GM12878 (cell line): ENCODE results near the gene CHRNG. TPM values are rescaled to one million over a fixed set of nuclear protein-coding genes. Genes with fewer than 3 reads are reported as not detected.

Experiments used
- ATAC-seq: fragments of 200-7000 bp; cut with Tn5 transposase; 3 replicates; pipeline ENCODE4 v1.9.1; 2020; ENCODE audit warnings: mild to moderate bottlenecking, moderate library complexity
- BruUV-seq: library from RNA; stranded (reverse); fragments of 400-500 nt; replicated peaks from 2 replicates; lab custom pipeline; 2021; lab: Mats Ljungman, UMichigan
- CTCF ChIA-PET: fragments of 300-600 bp; sonication (Branson Sonifier 250); formaldehyde crosslinking; extraction: SDS; loops from one replicate; lab custom pipeline; 2021; ENCODE audit warnings: inconsistent platforms; lab: Yijun Ruan, JAX
- POLR2A ChIA-PET: fragments of 350-600 bp; formaldehyde crosslinking; extraction: SDS; loops from one replicate; lab custom pipeline; 2021; ENCODE audit warnings: inconsistent platforms; lab: Charles Lee
- RAD21 ChIA-PET: fragments of 300-600 bp; sonication (Branson Sonifier 250); formaldehyde crosslinking; loops from one replicate; lab custom pipeline; 2023; ENCODE audit warnings: antibody characterized with exemption; ENCODE audit not compliant: unreplicated experiment; lab: Charles Lee
- SMC1A ChIA-PET: fragments of 300-600 bp; sonication (Branson Sonifier 250); formaldehyde crosslinking; loops from one replicate; lab custom pipeline; 2023; ENCODE audit not compliant: unreplicated experiment, uncharacterized antibody; lab: Charles Lee
- DNase-seq: peaks from one replicate; pipeline ENCODE4 v3.0.0-alpha.2; 2011; ENCODE audit warnings: low read depth, low spot score
- FAIRE-seq: peaks from 3 replicates; lab custom pipeline; 2011; peaks lifted over from hg19 to GRCh38; lab: Jason Lieb, UNC
- H2AFZ ChIP-seq: 2 replicates; pipeline ENCODE4 v1.6.0; 2011; ENCODE audit warnings: low read depth, low read length, control low read depth; ENCODE audit not compliant: control insufficient read depth
- H3K27ac ChIP-seq: 2 replicates; pipeline ENCODE4 v1.5.1; 2011; ENCODE audit warnings: control low read depth; ENCODE audit not compliant: control insufficient read depth, insufficient read depth
- H3K27me3 ChIP-seq, 2 experiments: replicated peaks in 1 of 2; 2 replicates each; pipeline versions ENCODE4 v1.6.0 to v1.6.1; 2011; ENCODE audit warnings: low read length in 1 of 2; ENCODE audit not compliant: control insufficient read depth in 2 of 2, insufficient read depth in 2 of 2
- H3K36me3 ChIP-seq, 2 experiments: 2 replicates each; pipeline ENCODE4 v1.5.1; 2011; ENCODE audit warnings: low read length in 1 of 2; ENCODE audit not compliant: control insufficient read depth in 2 of 2, insufficient read depth in 2 of 2
- H3K4me1 ChIP-seq: 2 replicates; pipeline ENCODE4 v1.6.1; 2011; ENCODE audit warnings: mild to moderate bottlenecking, low read length, moderate library complexity, mixed read lengths; ENCODE audit not compliant: control insufficient read depth, insufficient read depth
- H3K4me2 ChIP-seq: 2 replicates; pipeline ENCODE4 v1.6.0; 2011; ENCODE audit warnings: control low read depth; ENCODE audit not compliant: control insufficient read depth, insufficient read depth
- H3K4me3 ChIP-seq: fragments of 200-600 bp; sonication (generic); 2 replicates; pipeline ENCODE4 v1.5.1; 2016
- H3K79me2 ChIP-seq: 2 replicates; pipeline ENCODE4 v1.6.0; 2011; ENCODE audit warnings: low read length; ENCODE audit not compliant: control insufficient read depth, insufficient read depth
- H3K9ac ChIP-seq: 2 replicates; pipeline ENCODE4 v1.8.0; 2011; ENCODE audit warnings: low read length, control low read depth, mixed read lengths; ENCODE audit not compliant: control insufficient read depth, insufficient read depth
- H3K9me3 ChIP-seq: replicated peaks from 3 replicates; pipeline ENCODE4 v1.5.1; 2011; ENCODE audit warnings: mild to moderate bottlenecking, low read length; ENCODE audit not compliant: control insufficient read depth, insufficient read depth
- H4K20me1 ChIP-seq: 2 replicates; pipeline ENCODE4 v1.6.0; 2011; ENCODE audit not compliant: control insufficient read depth, insufficient read depth
- ATF7 ChIP-seq: fragments of 450-650 bp; IDR thresholded peaks from 2 replicates; pipeline ENCODE4 v1.6.1; 2016; ENCODE audit warnings: low read depth, mild to moderate bottlenecking
- CUX1 ChIP-seq: IDR thresholded peaks from 2 replicates; pipeline ENCODE4 v1.6.1; 2012; ENCODE audit warnings: improper control_type of control experiment, low read depth, low read length; ENCODE audit not compliant: insufficient replicate concordance
- E2F8 ChIP-seq: fragments of 450-650 bp; IDR thresholded peaks from 2 replicates; pipeline ENCODE4 v1.6.1; 2018; ENCODE audit warnings: mild to moderate bottlenecking, low read depth, moderate library complexity; ENCODE audit not compliant: partially characterized antibody
- ELK1 ChIP-seq: IDR thresholded peaks from 2 replicates; pipeline ENCODE4 v1.6.1; 2012; ENCODE audit warnings: low read depth, low read length, improper control_type of control experiment
- KDM1A ChIP-seq: fragments of 200-600 bp; sonication (generic); IDR thresholded peaks from 2 replicates; pipeline ENCODE4 v1.6.1; 2016; ENCODE audit warnings: borderline replicate concordance
- NRF1 ChIP-seq: conservative IDR thresholded peaks from 2 replicates; pipeline ENCODE4 v1.6.1; 2011; ENCODE audit warnings: mild to moderate bottlenecking, low read depth, low read length, improper control_type of control experiment
- PAX8 ChIP-seq: fragments of 450-650 bp; IDR thresholded peaks from 2 replicates; pipeline ENCODE4 v1.6.1; 2017; ENCODE audit warnings: mild to moderate bottlenecking, moderate library complexity
- SUZ12 ChIP-seq: fragments of 200-600 bp; sonication (generic); IDR thresholded peaks from one replicate; pipeline ENCODE4 v1.6.1; 2018; ENCODE audit warnings: antibody characterized with exemption, mild to moderate bottlenecking; ENCODE audit not compliant: unreplicated experiment
- YY1 ChIP-seq: IDR thresholded peaks from 2 replicates; pipeline ENCODE4 v1.6.1; 2011; ENCODE audit warnings: low read depth, mild to moderate bottlenecking, low read length
- WGBS: methylation state at CpG from one replicate; pipeline ENCODE4 v1.1.6; 2016; ENCODE audit warnings: low lambda C conversion rate; ENCODE audit not compliant: insufficient replicate concordance, insufficient coverage; ENCODE audit errors: missing lambda C conversion rate; 5-methylcytosine and 5-hydroxymethylcytosine counted together
- in situ Hi-C: fragments of 300-500 bp; cut with MboI; formaldehyde crosslinking; loops from 9 replicates; pipeline ENCODE4 v1.14.3; 2018; ENCODE audit warnings: mixed read lengths
- intact Hi-C: fragments of 100-400 bp; cut with micrococcal nuclease; formaldehyde crosslinking; loops from one replicate; pipeline ENCODE4 v1.14.2; 2022; ENCODE audit not compliant: unreplicated experiment
- polyA plus RNA-seq, 11 experiments: library from polyadenylated mRNA; depleted of rRNA in 4 of 11; unstranded in 6 of 11; stranded (reverse) in 5 of 11; fragments of >200 nt; fragmentation: Nextera tagmentation in 4 of 11; fragmentation: Illumina TruSeq in 1 of 11; extraction: Ambion mirVana in 4 of 11; extraction: Trizol in 1 of 11; gene quantifications; 1 replicate in 1 of 11; 2 replicates in 10 of 11; pipeline versions ENCODE4 v1.2.1 to v1.2.3, GENCODE V29; 2011 to 2016; ENCODE audit warnings: inconsistent platforms in 2 of 11, missing spikeins in 2 of 11, low read depth in 1 of 11
- total RNA-seq, 4 experiments: library from RNA; depleted of rRNA in 3 of 4; stranded (reverse); fragments of >200 nt in 3 of 4; fragmentation: Illumina TruSeq in 1 of 4; extraction: Trizol in 1 of 4; gene quantifications; 2 replicates each; pipeline versions ENCODE4 v1.2.1 to v1.2.3, GENCODE V29; 2013 to 2021

CHRNG gene
- total and polyA plus RNA-seq, 10 of the 15 experiments (the other 5 are each of a cell fraction or from before 2014, with no cell fraction given): 0.17 TPM; not detected in 9

- POLR2A ChIA-PET: no interaction called here
- RAD21 ChIA-PET: no interaction called here
- BruUV-seq: no TSS peak
- Histone ChIP-seq H3K4me3 (no peak overlapping the region), H3K9me3 (no peaks in the 10 kb centered on the region; the same call in 2 of the 3 replicates), H3K27me3 (no peaks in the 10 kb centered on the region), H4K20me1 (no peaks in the 10 kb centered on the region), H3K27ac (no peak overlapping the region), H3K9ac (no peak overlapping the region), H2AFZ (no peak overlapping the region), H3K4me1 (no peaks in the 10 kb centered on the region), H3K36me3 (no peaks in the 10 kb centered on the region; a peak in 1 of 4 replicates), H3K79me2 (peaks cover 4% of the 10 kb centered on the region)
- intact Hi-C loops: no loop called here
- in situ Hi-C loops: no loop called here
- ATAC-seq: no peak
- CTCF ChIA-PET: no interaction called here
- SMC1A ChIA-PET: no interaction called here
- TF ChIP-seq CUX1 (no peak), YY1 (no peak), KDM1A (no peak), PAX8 (no peak), ATF7 (no peak), NRF1 (no peak), SUZ12 (no peak), ELK1 (no peak), E2F8 (no peak)
- TF ChIP-seq, all 136 proteins: peak for 0
- H3K4me2 ChIP-seq: no peak overlapping the region
- FAIRE-seq (no peak), DNase-seq (no peak)
- WGBS: 100% methylated on average over 6 of the region's 6 CpGs
These were observed 5.2 kb downstream of the CHRNG start for GRCh38 chr2:232544674-232545073.
